ENCODE data around the gene LRRC55.

LRRC55 gene, protein sequence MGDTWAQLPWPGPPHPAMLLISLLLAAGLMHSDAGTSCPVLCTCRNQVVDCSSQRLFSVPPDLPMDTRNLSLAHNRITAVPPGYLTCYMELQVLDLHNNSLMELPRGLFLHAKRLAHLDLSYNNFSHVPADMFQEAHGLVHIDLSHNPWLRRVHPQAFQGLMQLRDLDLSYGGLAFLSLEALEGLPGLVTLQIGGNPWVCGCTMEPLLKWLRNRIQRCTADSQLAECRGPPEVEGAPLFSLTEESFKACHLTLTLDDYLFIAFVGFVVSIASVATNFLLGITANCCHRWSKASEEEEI

GRCh38 chr11:57181678-57182305 lies at the start of gene LRRC55:
TSS of gene LRRC55 (plus strand) at chr11:57181953. CDS start at chr11:57182023, 70 bp downstream.
- DNase-seq (no peak), ATAC-seq (no peak)

DNA sequence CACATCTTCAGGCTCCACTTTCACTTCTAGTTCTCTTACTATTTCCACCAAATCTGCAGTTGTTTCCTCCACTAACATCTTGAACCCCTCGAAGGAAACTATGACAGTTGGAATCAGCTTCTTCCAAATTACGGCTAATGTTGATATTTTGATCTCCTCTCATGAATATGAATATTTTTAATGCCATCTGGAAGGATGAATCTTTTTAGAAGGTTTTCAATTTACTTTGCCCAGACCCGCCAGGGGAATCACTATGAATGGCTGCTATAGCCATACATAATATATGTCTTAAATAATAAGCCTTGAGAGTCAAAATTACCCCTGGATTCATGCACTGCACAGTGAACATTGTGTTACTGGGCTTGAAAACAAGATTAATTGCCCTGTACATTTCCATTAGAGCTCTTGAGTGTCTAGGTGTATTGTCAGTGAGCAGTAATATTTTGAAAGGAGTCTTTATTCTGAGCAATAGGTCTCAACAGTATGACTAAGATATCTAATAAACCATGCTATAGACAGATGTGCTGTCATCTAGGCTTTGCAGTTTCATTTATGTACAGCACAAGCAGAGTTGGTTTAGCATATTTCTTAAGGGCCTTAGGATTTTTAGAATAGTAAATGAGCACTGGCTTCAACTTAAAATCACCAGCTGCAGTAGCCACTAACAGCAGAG lies 48.3 kb upstream of the LRRC55 start:
- ATAC-seq (no peak), DNase-seq (no peak)

GRCh38 chr11:57134284-57134683 lies 47.5 kb upstream of the LRRC55 start:
- DNase-seq (no peak), ATAC-seq (no peak)

DNA sequence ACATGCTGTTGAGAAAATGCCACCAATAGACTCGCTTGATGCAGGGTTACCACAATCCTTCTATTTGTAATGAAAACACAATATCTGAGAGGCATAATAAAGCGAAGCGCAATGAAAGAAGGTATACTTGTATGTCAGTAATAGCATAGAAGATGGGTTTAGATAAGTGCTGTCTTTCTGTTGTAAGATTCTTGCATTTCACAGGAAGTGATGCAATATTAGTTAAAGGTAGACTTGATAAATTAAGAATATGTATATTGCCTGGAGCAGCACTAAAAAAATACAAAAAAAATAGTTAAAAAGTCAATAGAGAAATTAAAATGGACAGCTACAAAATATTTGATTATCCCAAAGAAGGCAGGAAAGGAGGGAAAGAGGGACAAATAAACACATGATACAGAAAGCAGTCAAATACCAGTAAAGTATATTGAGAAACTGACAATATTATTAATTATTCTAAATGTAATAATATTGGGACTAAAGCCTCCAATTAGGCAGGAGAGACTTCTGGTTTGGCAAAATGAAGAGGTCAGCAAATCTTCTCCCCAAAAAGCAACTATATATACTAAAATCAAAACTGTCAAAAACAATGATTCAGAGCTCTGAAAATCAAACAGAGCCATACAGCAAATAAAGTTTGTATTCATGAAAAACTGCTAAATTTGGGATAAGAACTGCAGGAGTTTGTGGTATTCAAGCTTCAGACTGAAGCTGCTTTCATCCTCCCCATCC lies 46.6 kb upstream of the LRRC55 start:
- DNase-seq, result no peak
- no peak for ATAC-seq

- DNase-seq (no peak), ATAC-seq (no peak)
These were observed 41.2 kb upstream of the LRRC55 start for GRCh38 chr11:57140568-57140967.

GRCh38 chr11:57143459-57143858 lies 38.3 kb upstream of the LRRC55 start:
- ATAC-seq (no peak), DNase-seq (no peak)

DNA sequence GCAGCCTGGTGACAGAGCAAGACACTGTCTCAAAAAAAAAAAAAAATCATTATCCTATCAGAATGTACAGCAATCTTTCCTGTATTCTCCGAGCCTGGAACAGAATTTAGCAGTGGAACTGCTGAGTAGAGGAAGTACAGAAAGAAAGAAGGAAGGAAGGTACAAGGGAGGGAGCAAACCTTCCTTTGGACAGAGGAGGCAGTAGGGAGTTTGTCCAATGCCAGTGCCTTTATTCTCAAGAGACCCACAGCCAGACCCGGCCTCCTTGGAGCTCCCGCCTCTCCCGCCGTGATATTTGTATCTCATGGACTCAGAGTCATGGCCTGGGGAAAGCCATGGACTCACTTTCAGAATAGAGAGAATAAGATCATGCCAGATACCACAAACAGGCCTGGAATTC lies 37.7 kb upstream of the LRRC55 start:
- ATAC-seq (no peak), DNase-seq (no peak)

GRCh38 chr11:57144531-57145320 lies 37.0 kb upstream of the LRRC55 start:
- DNase-seq (no peak), ATAC-seq (no peak)

- ATAC-seq (no peak), DNase-seq (no peak)
These were observed 35.5 kb upstream of the LRRC55 start for GRCh38 chr11:57146301-57146700.

DNA sequence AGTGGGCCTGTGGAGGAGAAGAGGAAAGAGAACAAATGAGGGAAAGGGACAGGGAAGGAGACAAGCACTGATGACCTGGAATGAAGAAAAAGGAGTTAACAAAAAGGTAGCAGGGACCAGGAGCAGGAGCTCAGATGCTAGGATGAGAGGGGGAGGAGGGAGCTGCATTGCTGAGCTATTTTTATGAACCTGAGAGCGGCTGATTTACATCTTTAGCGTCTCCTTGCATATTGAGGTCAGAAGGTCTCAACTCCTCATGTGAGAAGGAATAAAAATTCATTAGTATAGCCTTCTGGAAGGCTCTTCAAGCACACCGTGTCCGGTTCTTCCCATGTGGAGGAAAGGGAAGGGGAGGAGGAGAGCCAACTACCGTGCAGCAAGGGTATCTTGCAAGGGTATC lies 33.1 kb upstream of the LRRC55 start:
- ATAC-seq, result no peak
- DNase-seq, result no peak

DNA sequence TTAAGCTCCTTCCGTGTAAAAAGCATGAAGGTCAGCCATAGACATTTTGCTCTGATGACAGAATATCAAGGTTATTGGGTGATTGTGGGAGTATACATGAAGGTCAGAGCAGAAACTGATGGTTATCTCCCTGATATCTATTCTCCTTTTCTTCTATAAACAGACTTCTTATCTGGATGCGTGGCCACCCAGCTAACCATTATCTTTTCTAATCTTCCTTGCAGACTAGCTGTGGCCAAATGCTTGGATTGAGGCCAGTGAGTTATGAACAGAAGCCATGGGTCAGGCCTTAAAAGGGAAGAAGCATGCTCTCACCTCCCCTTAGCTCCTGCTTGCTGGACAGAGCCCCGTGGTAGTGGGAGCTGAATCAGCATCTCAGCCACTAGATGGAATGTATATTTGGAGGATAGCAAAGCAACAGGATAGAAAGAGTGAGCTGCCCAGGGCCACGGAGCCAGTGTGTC lies 31.3 kb upstream of the LRRC55 start:
- DNase-seq (no peak), ATAC-seq (no peak)

GRCh38 chr11:57152134-57152533 lies 29.6 kb upstream of the LRRC55 start:
- ATAC-seq (no peak), DNase-seq (no peak)

DNA sequence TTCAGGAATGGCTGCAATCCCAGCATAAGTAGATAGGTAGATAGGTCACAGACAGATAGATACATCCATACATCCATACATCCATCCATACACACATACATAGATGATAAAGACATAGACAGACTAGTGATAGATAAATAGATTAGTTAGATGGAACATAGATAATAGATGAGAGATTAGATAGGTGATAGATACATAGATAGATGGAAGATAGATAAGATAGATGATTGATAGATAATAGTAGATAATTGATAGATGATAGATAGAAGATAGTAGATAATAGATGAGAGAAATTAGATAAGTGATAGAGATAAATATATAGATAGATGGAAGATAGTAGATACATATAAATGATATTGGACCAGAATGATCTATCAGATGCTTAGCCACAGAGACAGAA lies 28.3 kb upstream of the LRRC55 start:
- DNase-seq, result no peak

DNA sequence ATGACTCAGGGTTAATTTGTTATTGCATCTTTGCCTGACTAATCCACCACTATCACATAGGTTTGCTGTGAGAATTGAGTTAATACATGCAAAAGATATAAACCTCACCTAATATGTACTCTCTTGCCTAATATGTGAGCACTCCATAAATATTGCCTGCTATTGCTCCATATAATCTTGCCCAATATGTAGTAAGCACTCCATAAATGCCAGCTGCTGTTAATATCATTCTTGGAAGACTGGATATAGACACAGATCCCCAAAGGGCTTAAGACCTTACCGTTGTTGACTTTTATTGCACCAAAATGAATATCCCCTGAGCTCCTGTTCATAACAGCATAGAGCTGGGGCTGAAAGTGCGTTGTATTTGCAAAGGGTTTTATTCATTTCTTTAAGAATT lies 27.0 kb upstream of the LRRC55 start:
- ATAC-seq (no peak), DNase-seq (no peak)

More for the DNA sequence above, 28.3 kb upstream of the LRRC55 start:
- ATAC-seq, result no peak

- DNase-seq, result no peak
- ATAC-seq, result no peak
These were observed 26.4 kb upstream of the LRRC55 start for GRCh38 chr11:57155400-57155799.

- DNase-seq, result no peak
- no peak for ATAC-seq
These were observed 25.7 kb upstream of the LRRC55 start for GRCh38 chr11:57155838-57156607.

DNA sequence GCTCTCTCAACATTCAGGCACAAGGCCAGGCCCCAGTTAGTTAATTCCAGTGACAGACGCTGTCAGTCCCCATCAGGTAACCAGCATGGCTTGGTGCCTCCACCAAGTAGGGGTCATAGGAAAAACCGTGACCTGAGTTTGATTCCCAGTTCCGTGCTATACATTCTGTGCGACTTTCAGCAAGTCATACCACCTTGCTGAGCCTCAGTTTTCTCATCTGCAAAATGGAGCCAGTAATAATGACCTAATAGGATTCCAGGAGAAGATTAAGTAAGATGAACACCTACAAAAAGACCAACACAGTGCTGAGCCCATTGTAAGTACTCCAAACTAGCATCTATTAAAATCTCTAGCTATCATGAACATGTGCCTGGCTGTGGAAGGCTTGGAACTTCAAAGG lies 24.8 kb upstream of the LRRC55 start:
- DNase-seq (no peak), ATAC-seq (no peak)

DNA sequence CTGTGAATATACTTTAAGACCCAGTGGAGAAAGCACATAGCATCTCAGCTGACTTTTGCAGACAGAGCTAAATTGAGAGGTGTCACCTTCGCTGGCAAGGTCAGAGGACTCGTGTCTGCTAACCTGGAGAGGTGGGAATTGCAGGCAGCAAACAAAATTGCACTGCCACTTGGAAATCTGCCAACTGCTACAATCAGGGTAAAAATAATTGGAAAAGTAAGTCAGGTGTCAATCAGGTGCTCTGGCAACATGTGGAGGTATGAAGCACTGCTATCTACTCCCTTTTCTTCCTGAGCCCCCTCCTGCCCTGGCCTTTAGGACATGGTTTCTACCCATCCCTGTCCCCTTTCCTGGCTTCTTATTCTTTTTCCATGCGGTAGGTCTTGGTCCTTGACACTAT lies 24.1 kb upstream of the LRRC55 start:
- ATAC-seq, result no peak
- DNase-seq, result no peak

DNA sequence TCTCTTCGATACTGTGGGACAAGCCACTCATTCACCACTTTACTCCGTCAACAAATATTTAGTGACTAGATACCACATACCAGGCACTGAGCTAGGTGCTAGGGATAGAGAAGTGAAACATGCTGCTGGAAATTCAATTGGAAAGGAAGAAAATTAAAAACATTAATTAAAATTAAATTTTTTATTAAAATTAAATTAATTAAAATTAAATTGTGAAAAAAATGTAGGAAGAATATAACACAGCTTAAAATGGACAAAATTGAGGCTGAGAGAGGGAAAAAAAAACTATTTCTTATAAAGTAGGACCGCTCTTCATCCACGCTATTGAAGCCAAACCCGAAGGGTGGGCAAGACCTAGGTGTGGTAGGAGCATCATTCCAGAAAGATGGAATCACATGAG lies 23.6 kb upstream of the LRRC55 start:
- no peak for ATAC-seq

DNA sequence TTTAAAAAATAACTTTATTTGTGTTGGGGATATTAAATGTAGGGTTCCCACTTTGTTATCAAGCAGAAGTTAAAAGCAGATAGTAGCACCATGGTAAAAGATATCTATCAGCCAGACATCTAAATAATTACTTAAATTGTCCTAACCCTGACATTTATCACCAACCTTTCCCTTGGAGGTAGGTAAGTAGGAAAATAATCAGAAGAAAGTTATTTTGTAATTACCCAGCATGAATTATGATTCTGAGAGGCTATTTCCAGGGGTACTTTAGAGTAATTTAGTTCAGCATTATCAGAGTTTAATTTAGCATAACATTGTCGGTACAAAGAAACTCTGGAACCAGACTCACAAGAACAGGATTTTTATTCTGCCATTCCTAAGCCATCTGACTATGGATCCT lies 23.2 kb upstream of the LRRC55 start:
- DNase-seq (no peak), ATAC-seq (no peak)

More for the DNA sequence above, 23.6 kb upstream of the LRRC55 start:
- no peak for DNase-seq

DNA sequence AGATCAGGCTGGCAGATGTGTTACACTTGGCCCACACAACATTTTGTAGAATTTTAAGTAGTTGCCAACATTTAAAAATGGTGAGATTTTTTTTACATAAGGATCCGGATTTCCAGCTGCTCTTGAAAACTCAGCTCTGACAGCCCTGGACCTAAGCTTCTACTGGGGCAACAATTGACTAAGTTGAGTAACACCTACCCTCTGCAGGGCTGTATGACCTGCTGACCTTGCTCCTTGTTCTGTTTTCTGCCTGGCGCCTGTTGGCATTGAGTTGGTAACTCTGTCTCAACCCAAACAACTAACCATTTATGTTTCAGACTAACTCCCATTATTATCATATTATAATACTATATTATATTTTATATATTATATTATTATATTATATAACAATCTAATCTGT lies 21.1 kb upstream of the LRRC55 start:
- ATAC-seq (no peak), DNase-seq (no peak)

Measured in stimulated activated naive CD8-positive, alpha-beta T cell treated with anti-CD3 and anti-CD28 coated beads, Interleukin-15, Interleukin-2, amounts not matched to agents 100 U/mL and 50 U/mL, for 24 hours (primary cell).